Esophagus squamous epithelium (tissue), 4 donors: Measurements from ENCODE around the gene FRMD6.
A peak's percentile ranks its signal among the peaks of the same experiment; 100 is the strongest.

Experiments used
- POLR2A ChIP-seq, 4 donors: fragments of 450-650 bp; IDR thresholded peaks; one replicate each; pipeline ENCODE4 v1.6.1; 2017; ENCODE audit warnings: antibody characterized with exemption in 4 of 4, mild to moderate bottlenecking in 4 of 4, moderate library complexity in 3 of 4
- TF ChIP-seq, protein P1 (sequence below), 6 experiments: fragments of 450-650 bp in 4 of 6; fragments of 200-600 bp in 2 of 6; sonication (generic) in 2 of 6; IDR thresholded peaks; one replicate each; pipeline ENCODE4 v1.5.1; 2016 to 2019; ENCODE audit warnings: antibody characterized with exemption in 6 of 6, mild to moderate bottlenecking in 4 of 6, moderate library complexity in 4 of 6

- TF ChIP-seq, protein P1, sequence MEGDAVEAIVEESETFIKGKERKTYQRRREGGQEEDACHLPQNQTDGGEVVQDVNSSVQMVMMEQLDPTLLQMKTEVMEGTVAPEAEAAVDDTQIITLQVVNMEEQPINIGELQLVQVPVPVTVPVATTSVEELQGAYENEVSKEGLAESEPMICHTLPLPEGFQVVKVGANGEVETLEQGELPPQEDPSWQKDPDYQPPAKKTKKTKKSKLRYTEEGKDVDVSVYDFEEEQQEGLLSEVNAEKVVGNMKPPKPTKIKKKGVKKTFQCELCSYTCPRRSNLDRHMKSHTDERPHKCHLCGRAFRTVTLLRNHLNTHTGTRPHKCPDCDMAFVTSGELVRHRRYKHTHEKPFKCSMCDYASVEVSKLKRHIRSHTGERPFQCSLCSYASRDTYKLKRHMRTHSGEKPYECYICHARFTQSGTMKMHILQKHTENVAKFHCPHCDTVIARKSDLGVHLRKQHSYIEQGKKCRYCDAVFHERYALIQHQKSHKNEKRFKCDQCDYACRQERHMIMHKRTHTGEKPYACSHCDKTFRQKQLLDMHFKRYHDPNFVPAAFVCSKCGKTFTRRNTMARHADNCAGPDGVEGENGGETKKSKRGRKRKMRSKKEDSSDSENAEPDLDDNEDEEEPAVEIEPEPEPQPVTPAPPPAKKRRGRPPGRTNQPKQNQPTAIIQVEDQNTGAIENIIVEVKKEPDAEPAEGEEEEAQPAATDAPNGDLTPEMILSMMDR (IDR thresholded peaks at IDR 0.05), result peak in 3 of 6 experiments; percentile 41 to 55 (median 42)
- peak in 1 of 4 donors; percentile 7 for TF ChIP-seq POLR2A (IDR thresholded peaks at IDR 0.05)
Observed at GRCh38 chr14:51653079-51653774, 1.5 kb downstream of the FRMD6 start.
